Lung (tissue), 12 donors: ENCODE data around the gene GPR4. TPM values are rescaled to one million over a fixed set of nuclear protein-coding genes. Genes with fewer than 3 reads are reported as not detected.
A peak's percentile ranks its signal among the peaks of the same experiment; 100 is the strongest.

ENCODE experiments used
- ATAC-seq: fragments of 200-7000 bp; cut with Tn5 transposase; one replicate; pipeline ENCODE4 v1.9.1; 2020; ENCODE audit warnings: moderate number of reproducible peaks; ENCODE audit not compliant: insufficient read depth, low FRiP score
- DNase-seq, 3 donors: peaks; one replicate each; pipeline ENCODE4 v3.0.0-alpha.2; 2013 to 2017
- H3K27ac ChIP-seq, 2 donors: one replicate each; pipeline ENCODE4 v1.5.1; 2013; ENCODE audit warnings: mild to moderate bottlenecking in 2 of 2, moderate library complexity in 2 of 2, control low read depth in 1 of 2, inconsistent platforms in 1 of 2, low read depth in 1 of 2, low read length in 1 of 2
- H3K27me3 ChIP-seq, 3 donors: one replicate each; pipeline ENCODE4 v1.5.1; 2013; ENCODE audit warnings: low read length in 2 of 3; ENCODE audit not compliant: control insufficient read depth in 3 of 3, insufficient read depth in 3 of 3
- H3K36me3 ChIP-seq, 4 donors: one replicate each; pipeline ENCODE4 v1.5.1; 2013; ENCODE audit warnings: low read length in 4 of 4, mild to moderate bottlenecking in 1 of 4, moderate library complexity in 1 of 4; ENCODE audit not compliant: control insufficient read depth in 4 of 4, insufficient read depth in 4 of 4
- H3K4me1 ChIP-seq, 5 donors: one replicate each; pipeline ENCODE4 v1.5.1; 2013; ENCODE audit warnings: low read length in 5 of 5, mild to moderate bottlenecking in 2 of 5, moderate library complexity in 1 of 5; ENCODE audit not compliant: control insufficient read depth in 5 of 5, insufficient read depth in 5 of 5
- H3K4me3 ChIP-seq: one replicate; pipeline ENCODE4 v1.5.1; 2013; ENCODE audit warnings: mild to moderate bottlenecking, control low read depth, moderate library complexity
- H3K9ac ChIP-seq, 2 donors: one replicate each; pipeline ENCODE4 v1.5.1; 2013; ENCODE audit warnings: low read length in 2 of 2, control low read depth in 1 of 2; ENCODE audit not compliant: insufficient read depth in 1 of 2
- H3K9me3 ChIP-seq, 4 donors: one replicate each; pipeline ENCODE4 v1.5.1; 2013; ENCODE audit warnings: low read length in 3 of 4, mild to moderate bottlenecking in 1 of 4, moderate library complexity in 1 of 4; ENCODE audit not compliant: control insufficient read depth in 4 of 4, insufficient read depth in 3 of 4
- CTCF ChIP-seq: IDR thresholded peaks from 2 replicates; pipeline ENCODE4 v1.5.1; 2012; ENCODE audit warnings: mild to moderate bottlenecking; ENCODE audit errors: control extremely low read depth, extremely low read depth
- WGBS, 2 donors: extraction: QIAGEN DNeasy Blood & Tissue Kit; methylation state at CpG; one replicate each; pipeline ENCODE4 v1.1.7; 2013; 5-methylcytosine and 5-hydroxymethylcytosine counted together
- polyA plus RNA-seq, 2 donors: library from polyadenylated mRNA; stranded (reverse); fragments of 200-250 nt; gene quantifications; one replicate each; pipeline ENCODE4 v1.2.1, GENCODE V29; 2013
- total RNA-seq, 2 donors: library from RNA; depleted of rRNA in 1 of 2; stranded (reverse); fragments of >200 nt in 1 of 2; gene quantifications; one replicate each; pipeline ENCODE4 v1.2.1, GENCODE V29; 2014 to 2021
- donor health status: control.
- donor health status: control.
- donor health status: Bipolar disorder and iron deficiency.
- donor health status: healthy.
- donor health status: DM: yes; HTN: yes; CAD: no.

GPR4 gene
- total and polyA plus RNA-seq, 4 donors: 1.3 to 12.8 (median 11.8) TPM

DNA sequence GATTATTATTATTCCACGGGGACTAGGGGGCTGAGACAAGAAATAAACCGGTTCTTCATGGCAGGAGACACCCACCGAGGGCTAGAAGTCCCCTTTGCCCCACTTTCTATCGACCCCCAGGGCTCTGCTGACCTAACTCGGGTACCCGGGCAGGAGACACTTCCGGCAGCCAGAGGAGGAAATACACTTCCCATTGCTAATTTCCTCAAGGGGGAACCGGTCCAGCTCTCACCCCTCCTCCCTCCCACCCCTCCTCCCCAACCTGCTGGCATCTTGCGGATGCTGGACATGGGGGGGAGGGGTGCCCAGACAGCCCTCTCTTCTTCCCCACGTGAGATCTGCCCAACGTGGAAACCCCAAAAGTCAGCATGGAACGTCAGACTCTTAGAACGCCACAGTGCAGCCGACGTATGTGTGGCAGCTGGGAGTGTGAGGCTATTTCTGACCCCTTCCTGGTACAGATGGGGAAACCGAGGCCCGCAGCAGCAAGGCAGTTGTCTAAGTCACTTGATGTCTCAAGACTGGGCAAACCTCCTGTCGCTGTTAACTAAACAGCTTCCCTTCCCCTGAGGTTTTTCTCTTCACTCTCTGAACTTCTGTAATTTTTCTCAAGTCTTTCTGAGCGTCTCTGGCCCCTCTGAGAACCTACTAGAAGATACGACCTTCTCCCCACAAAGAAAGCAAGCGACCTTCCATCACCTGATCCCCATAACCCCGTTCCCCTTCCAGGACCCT is 3.6 kb downstream of the GPR4 start:
- Histone ChIP-seq H3K4me3 (no peak overlapping the region), H3K27ac (peak overlapping the region; percentile 37 to 47), H3K36me3 (no peaks in the 10 kb centered on the region), H3K4me1 (peaks cover 0 to 5% (median 0%) of the 10 kb centered on the region in 5 donors), H3K27me3 (peaks cover 0 to 73% (median 55%) of the 10 kb centered on the region in 3 donors), H3K9ac (no peak overlapping the region), H3K9me3 (no peaks in the 10 kb centered on the region)
- peak in 1 of 3 donors; percentile 19 for DNase-seq
- no peak for ATAC-seq
- no peak for TF ChIP-seq CTCF
- 3% methylated on average over 22 of the region's 22 CpGs for WGBS, 2 donors

DNA sequence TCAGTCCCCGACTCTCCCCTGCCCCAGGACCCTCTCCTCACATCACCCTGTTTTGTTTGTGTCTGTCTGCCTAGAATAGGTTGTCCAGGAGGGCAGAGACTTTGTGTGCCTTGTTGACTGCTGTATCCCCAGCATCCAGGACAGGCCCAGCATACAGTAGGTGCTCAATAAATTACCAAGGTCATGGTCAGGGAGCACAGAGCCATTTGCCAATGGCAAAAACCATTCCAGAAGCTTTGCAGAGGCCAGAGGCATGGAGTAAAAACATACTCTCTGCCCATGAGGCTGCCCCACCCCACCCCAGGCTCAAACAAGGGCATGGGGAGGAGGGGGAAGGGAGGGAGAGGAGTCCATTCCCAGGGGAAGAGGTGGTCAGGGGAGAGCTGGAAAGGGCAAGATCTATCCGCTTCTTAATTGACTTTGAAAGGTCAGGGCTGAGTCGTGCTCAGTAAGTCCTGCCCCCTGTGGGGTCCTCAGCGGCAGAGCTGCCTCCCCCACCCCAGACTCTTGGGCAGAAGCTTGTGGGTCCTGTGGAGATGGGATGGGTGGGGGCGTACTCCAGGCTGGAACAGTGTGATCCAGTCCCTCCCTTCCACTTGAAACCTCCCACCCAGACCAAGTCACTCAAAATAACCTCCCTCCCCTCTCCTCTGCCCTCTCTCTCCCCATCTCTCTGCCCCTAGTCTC is 4.4 kb downstream of the GPR4 start:
- Histone ChIP-seq H3K4me1 (peaks cover 0 to 5% (median 0%) of the 10 kb centered on the region in 5 donors), H3K4me3 (no peak overlapping the region), H3K27ac (peak overlapping the region; percentile 34 to 47), H3K27me3 (peaks cover 0 to 66% (median 54%) of the 10 kb centered on the region in 3 donors), H3K9ac (no peak overlapping the region), H3K36me3 (no peaks in the 10 kb centered on the region), H3K9me3 (no peaks in the 10 kb centered on the region)
- ATAC-seq (no peak), DNase-seq (no peak)
- 22 to 30% methylated on average over 5 of the region's 5 CpGs for WGBS, 2 donors
- no peak for TF ChIP-seq CTCF

- TF ChIP-seq CTCF: no peak
- no peak overlapping the region for H3K4me3 ChIP-seq
- ATAC-seq (no peak), DNase-seq (no peak)
- peaks cover 0 to 4% (median 0%) of the 10 kb centered on the region in 4 donors for H3K36me3 ChIP-seq
- H3K27ac ChIP-seq: no peak overlapping the region
- 66% methylated on average over 6 of the region's 6 CpGs for WGBS, 2 donors
- H3K27me3 ChIP-seq: peaks cover 0 to 61% (median 41%) of the 10 kb centered on the region in 3 donors
- peaks cover 0 to 15% (median 0%) of the 10 kb centered on the region in 5 donors for H3K4me1 ChIP-seq
- H3K9me3 ChIP-seq: no peaks in the 10 kb centered on the region
- no peak overlapping the region for H3K9ac ChIP-seq
These were observed 6.2 kb downstream of the GPR4 start for GRCh38 chr19:45595814-45596213.
